Skeletal muscle satellite cell (primary cell): ENCODE data around the gene CYP27B1. TPM values are rescaled to one million over a fixed set of nuclear protein-coding genes. Genes with fewer than 3 reads are reported as not detected.

Source experiments
- small RNA-seq: library from RNA; depleted of rRNA; stranded (forward); fragments of <200 nt; gene quantifications from one replicate; pipeline ENCODE3, GENCODE V24; 2012

Gene CYP27B1

Small RNA genes lying within 50 kb of the gene (small RNA-seq; reads per million reads assigned to genes)
- gene RNU6-1083P, result not detected
